ENCODE results near the gene ATP5ME. TPM values are rescaled to one million over a fixed set of nuclear protein-coding genes. Genes with fewer than 3 reads are reported as not detected.

ATP5ME gene
- total RNA-seq, 1 donor from 2014 or later, result 230 TPM

GRCh38 chr4:650951-651883 lies 22.9 kb downstream of the ATP5ME start:
- peaks cover 9% of the 10 kb centered on the region for H3K9me3 Mint-ChIP-seq (ENCODE audit: unreplicated experiment)
- DNase-seq, result no peak
- no peak overlapping the region for H3K4me3 Mint-ChIP-seq (ENCODE audit: unreplicated experiment)
- no peak overlapping the region for H3K27ac Mint-ChIP-seq (ENCODE audit: unreplicated experiment)
- peaks cover 4% of the 10 kb centered on the region for H3K4me1 Mint-ChIP-seq (ENCODE audit: low read depth, unreplicated experiment)
- H3K27me3 Mint-ChIP-seq (ENCODE audit: unreplicated experiment), result peaks cover 14% of the 10 kb centered on the region
- no peak for TF ChIP-seq CTCF (IDR thresholded peaks at IDR 0.05; ENCODE audit: partially characterized antibody, unreplicated experiment)
- no peaks in the 10 kb centered on the region for H3K36me3 Mint-ChIP-seq (ENCODE audit: unreplicated experiment)

- H3K9me3 Mint-ChIP-seq (ENCODE audit: unreplicated experiment), result peaks cover 9% of the 10 kb centered on the region
- no peak for TF ChIP-seq CTCF (IDR thresholded peaks at IDR 0.05; ENCODE audit: partially characterized antibody, unreplicated experiment)
- no peak overlapping the region for H3K4me3 Mint-ChIP-seq (ENCODE audit: unreplicated experiment)
- H3K4me1 Mint-ChIP-seq (ENCODE audit: low read depth, unreplicated experiment), result peaks cover 5% of the 10 kb centered on the region
- no peak for DNase-seq
- H3K27me3 Mint-ChIP-seq (ENCODE audit: unreplicated experiment), result peaks cover 10% of the 10 kb centered on the region
- H3K36me3 Mint-ChIP-seq (ENCODE audit: unreplicated experiment), result peaks cover 3% of the 10 kb centered on the region
- H3K27ac Mint-ChIP-seq (ENCODE audit: unreplicated experiment), result no peak overlapping the region
These were observed 23.6 kb downstream of the ATP5ME start for GRCh38 chr4:650461-650860.

GRCh38 chr4:649751-650310 lies 24.2 kb downstream of the ATP5ME start:
- Mint-ChIP-seq H3K27me3 (ENCODE audit: unreplicated experiment) (peaks cover 10% of the 10 kb centered on the region), H3K27ac (ENCODE audit: unreplicated experiment) (no peak overlapping the region), H3K4me3 (ENCODE audit: unreplicated experiment) (no peak overlapping the region), H3K4me1 (ENCODE audit: low read depth, unreplicated experiment) (peaks cover 5% of the 10 kb centered on the region), H3K9me3 (ENCODE audit: unreplicated experiment) (peaks cover 9% of the 10 kb centered on the region), H3K36me3 (ENCODE audit: unreplicated experiment) (peaks cover 3% of the 10 kb centered on the region)
- TF ChIP-seq CTCF (IDR thresholded peaks at IDR 0.05; ENCODE audit: partially characterized antibody, unreplicated experiment), result no peak
- no peak for DNase-seq

GRCh38 chr4:649293-649625 lies 24.8 kb downstream of the ATP5ME start:
- DNase-seq, result no peak
- H3K27ac Mint-ChIP-seq (ENCODE audit: unreplicated experiment), result no peak overlapping the region
- peaks cover 10% of the 10 kb centered on the region for H3K27me3 Mint-ChIP-seq (ENCODE audit: unreplicated experiment)
- no peak overlapping the region for H3K4me3 Mint-ChIP-seq (ENCODE audit: unreplicated experiment)
- H3K9me3 Mint-ChIP-seq (ENCODE audit: unreplicated experiment), result peaks cover 9% of the 10 kb centered on the region
- peaks cover 5% of the 10 kb centered on the region for H3K4me1 Mint-ChIP-seq (ENCODE audit: low read depth, unreplicated experiment)
- H3K36me3 Mint-ChIP-seq (ENCODE audit: unreplicated experiment), result peaks cover 3% of the 10 kb centered on the region
- no peak for TF ChIP-seq CTCF (IDR thresholded peaks at IDR 0.05; ENCODE audit: partially characterized antibody, unreplicated experiment)

Measured in glutamatergic neuron (in vitro differentiated cells).